Hematopoietic multipotent progenitor cell treated with erythropoietin and hydrocortisone succinate and interleukin-3 and kit ligand, for 17 days (in vitro differentiated cells): ENCODE data around the gene TH.

Experiments used
- DNase-seq: peaks from one replicate; pipeline ENCODE4 v3.0.0-alpha.2; 2015; ENCODE audit warnings: low spot score

TH gene

GRCh38 chr11:2159536-2160413, 11.8 kb downstream of the TH start:
- no peak for DNase-seq

DNA sequence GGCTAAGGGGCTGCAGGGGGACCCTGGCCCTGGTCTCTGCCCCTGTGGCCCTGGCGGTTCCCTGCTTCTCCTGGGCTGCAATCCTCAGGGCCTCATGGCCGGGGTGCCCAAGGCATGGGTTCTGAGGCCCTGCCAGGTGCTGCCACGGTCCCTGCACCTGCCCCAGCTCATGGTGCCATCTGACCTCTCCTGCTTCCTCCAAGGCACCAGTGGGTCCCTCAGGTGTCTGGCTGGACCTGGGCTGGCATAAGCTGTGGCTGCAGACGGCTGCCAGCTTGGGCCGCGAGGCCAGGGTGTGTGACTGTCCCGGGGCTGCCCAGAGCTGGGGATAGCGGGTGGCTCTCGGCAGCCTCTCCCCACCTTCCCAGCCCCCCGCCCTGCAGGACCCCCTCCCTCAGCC, 12.6 kb downstream of the TH start:
- no peak for DNase-seq

- no peak for DNase-seq
Observed at GRCh38 chr11:2158296-2158737, 13.3 kb downstream of the TH start.

GRCh38 chr11:2157294-2158040, 14.1 kb downstream of the TH start:
- no peak for DNase-seq

- peak; percentile 54 for DNase-seq
Observed at GRCh38 chr11:2156416-2157182, 15.0 kb downstream of the TH start.

DNA sequence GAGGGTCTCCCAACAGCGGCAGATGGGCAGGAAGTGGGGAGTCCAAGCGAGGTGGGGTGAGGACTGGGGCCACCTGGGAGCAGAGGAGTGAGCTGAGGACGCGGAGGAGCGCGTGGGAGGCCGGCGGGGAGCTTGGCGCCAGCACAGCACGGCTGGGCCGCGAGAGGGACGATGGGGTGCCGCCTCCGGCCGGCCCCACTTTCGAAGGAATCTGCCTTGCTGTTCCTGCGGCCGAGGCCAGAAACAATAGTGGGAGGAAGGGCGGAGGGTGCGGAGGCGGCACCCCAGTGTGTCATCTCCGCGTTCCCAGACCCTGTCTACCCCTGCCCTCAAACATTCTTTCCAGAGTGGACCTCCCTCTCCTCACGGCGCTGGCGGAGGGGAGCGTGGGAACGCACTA, 16.1 kb downstream of the TH start:
- DNase-seq = no peak

- no peak for DNase-seq
Observed at GRCh38 chr11:2154889-2155288, 16.7 kb downstream of the TH start.

- no peak for DNase-seq
Observed at GRCh38 chr11:2154195-2154585, 17.4 kb downstream of the TH start.

DNA sequence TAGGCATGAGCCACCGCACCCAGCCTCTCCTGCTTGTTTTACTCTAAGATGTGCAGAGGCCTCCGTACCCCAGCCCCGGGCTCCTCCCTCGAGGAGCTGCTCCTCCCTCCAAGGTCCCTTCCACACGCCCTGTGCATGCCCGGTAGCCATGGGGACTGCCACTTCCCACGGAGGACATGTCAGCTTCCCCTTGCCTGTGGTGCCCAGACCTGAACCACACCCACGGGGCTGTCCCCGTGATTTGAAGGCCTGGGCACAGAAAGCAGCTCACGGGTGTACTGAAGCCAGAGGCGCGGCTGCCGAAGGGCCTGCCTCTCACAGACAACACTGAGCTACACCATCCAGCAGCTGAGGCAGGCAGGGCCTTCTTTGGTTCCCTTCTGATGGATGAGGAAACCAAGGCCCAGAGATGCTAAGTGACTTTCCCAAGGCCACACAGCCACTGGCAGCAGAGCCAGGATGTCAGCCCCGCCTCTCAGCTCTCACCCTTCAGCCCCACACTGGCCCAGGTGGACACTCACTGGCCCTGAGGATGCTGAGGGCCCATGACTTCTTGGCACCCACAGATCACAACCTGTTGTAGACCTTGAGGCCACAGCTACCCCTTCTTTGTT, 17.9 kb downstream of the TH start:
- no peak for DNase-seq

- DNase-seq = peak; percentile 81
Observed at GRCh38 chr11:2151500-2152257, 19.9 kb downstream of the TH start.

- DNase-seq = no peak
Observed at GRCh38 chr11:2149864-2150847, 21.5 kb downstream of the TH start.

GRCh38 chr11:2149460-2149859, 22.2 kb downstream of the TH start:
- no peak for DNase-seq

DNA sequence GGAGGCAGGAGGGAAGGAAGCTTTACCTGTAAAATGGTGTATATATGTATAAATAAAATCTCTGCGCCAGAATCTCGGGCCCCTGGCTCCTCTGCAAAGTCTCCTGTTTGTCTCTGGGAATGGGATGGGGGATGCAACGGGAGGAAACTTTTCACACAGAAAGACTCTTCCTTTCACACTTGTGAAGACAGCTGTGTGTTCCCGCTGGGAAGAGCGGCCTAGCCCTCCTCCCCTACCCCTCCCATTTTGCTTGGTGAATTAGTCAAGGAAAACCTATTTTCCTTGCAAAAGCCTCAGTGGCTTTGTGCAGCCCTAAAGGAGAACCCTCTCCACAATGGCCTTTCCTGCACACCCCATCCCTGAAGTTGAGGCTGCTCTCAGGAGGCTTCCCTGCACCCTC, 23.0 kb downstream of the TH start:
- DNase-seq = no peak

DNA sequence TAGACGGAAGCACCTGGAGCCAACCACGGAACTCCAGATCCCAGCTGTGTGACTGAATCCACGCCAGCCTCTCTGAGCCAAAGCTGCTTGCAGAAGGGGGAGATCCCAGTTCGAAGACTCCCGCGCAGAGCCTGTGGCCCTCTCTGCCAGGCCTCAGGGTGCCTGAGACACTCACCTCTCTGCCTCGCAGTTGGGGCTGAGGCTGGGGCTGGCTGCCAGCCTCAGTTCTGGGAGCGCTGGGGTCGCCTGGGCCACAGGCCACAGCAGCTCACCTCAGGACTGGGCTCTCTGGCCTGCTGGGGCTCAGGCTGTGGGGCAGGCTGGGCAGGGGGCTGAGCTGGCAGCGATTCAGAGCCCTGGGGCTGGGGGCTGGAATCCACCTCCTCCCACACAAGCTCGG, 24.2 kb downstream of the TH start:
- no peak for DNase-seq

DNA sequence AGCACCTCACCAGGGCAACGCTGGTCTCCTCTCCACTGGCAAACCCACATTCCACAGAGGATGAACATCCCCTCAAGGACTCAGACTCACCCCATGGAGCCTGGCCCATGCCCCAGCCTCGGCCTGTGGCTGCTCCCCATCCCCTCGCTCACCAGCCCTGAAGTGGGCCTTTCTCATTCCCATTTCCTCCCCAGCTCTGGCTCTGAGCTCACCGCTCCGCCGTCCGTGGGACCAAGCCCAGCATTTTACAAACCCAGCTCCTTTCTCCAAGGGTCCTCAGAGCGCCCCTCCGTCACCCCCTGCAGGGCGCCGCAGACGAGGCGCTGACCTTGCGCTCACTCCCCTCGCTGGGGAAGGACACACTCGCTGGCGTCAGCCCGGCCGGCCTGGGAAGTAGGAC, 25.6 kb downstream of the TH start:
- no peak for DNase-seq

- no peak for DNase-seq
Observed at GRCh38 chr11:2144544-2145248, 26.9 kb downstream of the TH start.

DNA sequence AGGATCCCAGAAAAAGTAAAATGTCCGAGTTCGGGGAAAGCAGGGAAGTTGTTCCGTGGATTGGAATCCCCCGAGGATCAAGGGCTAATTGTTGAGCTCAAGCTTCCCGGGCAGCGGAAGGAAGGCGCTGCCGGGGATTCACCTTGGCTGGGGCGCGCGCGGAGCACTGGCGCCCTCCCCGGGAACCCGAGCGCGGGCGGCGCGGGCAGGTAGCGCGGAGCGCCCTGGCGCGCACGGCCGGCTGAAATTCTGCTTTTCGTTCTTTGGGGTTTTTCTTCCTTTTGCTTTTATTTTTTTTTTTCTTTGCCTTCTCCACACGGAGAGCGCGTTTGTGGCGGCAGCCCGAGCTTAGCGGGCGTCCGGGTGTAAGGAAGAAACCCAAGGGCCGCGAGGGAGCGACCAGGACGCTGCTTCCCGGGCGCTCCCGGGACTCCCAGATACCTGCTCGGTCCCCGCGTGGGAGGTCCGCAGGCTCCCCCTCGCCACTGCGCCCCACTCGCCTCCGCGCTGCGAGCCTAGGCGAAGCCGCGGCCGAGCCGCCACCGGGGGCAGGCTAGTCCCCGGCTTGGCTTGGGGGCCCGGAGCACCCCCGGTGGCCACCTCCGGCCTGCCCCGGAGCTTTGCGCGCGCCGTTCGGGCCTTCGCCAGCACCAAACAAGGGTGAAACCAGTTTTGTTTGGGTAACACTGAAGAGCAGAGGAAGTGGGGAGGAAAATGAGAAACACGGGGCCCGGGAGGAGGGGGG, 27.6 kb downstream of the TH start:
- no peak for DNase-seq

DNA sequence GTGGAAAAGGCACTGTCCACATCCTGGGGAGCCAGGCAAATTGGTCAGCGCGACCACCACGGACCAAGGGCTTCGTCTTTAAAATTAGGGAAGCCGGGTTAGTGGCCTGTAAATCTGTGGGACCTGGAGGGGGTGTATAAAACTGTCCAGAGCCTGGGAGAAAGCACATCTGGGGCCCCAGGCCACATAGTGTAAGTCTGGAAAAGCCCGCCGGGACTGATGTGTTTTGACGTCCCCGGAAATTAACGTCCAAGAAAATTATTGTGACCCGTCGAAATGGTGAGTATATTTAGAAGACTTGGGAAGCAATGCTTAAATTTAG, 28.2 kb downstream of the TH start:
- DNase-seq = no peak

GRCh38 chr11:2142762-2143202, 28.8 kb downstream of the TH start:
- no peak for DNase-seq
